ENCODE data around the gene TARM1.
"Not testable (repeated sequence)": the region's sequence is repeated elsewhere in the genome, so short reads cannot be mapped to it uniquely, and the experiment has no call there.

Gene TARM1

DNA sequence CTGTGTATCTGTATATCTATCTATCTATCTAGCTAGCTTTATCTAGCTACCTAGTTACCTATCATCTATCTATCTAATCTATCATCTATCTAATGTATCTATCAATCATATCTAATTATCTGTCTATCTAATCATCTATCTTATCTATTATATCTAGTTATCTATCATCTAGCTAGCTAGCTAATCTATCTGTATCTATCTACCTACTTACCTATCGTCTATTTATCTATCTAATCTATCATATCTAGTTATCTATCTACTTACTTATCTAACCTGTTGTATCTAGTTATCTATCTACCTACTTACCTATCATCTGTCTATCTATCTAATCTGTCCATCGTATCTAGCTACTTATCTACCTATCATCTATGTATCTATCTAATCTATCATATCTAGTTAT, 35.4 kb downstream of the TARM1 start:
- Histone ChIP-seq H3K4me1 (ENCODE audit: insufficient read depth, insufficient read length) (no peaks in the 10 kb centered on the region), H3K4me3 (ENCODE audit: insufficient read length, low read depth) (no peak overlapping the region), H3K9me3 (ENCODE audit: insufficient read depth, low read length) (no peaks in the 10 kb centered on the region), H3K9ac (ENCODE audit: insufficient read length, low read depth) (no peak overlapping the region), H3K36me3 (ENCODE audit: insufficient read depth, insufficient read length, low read length) (no peaks in the 10 kb centered on the region), H3K27me3 (ENCODE audit: insufficient read depth, insufficient read length) (no peaks in the 10 kb centered on the region)
- DNase-seq (ENCODE audit: low read depth, low spot score) = no peak
- TF ChIP-seq YY1 (IDR thresholded peaks at IDR 0.05; ENCODE audit: insufficient read depth, insufficient read length) = no peak

DNA sequence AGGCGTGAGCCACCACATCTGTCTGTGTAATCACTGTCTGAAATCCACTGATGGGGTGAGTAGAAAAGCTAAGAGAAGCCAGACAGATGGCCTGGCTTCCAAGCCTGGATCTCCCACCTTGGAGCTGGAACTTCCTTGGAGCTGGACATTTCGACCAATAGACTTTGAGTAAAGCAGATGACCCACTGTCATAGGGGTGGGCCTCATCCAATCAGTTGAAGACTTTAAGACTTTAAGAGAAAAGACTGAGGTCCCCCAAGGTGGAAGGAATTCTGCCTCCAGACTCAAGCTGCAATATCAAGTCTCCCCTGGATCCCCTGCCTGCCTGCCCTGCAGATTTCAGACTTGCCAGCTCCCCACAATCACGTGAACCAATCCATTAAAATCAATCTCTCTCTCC, 38.2 kb downstream of the TARM1 start:
- Histone ChIP-seq H3K9ac (ENCODE audit: insufficient read length, low read depth) (no peak overlapping the region), H3K27me3 (ENCODE audit: insufficient read depth, insufficient read length) (no peaks in the 10 kb centered on the region), H3K4me3 (ENCODE audit: insufficient read length, low read depth) (no peak overlapping the region), H3K9me3 (ENCODE audit: insufficient read depth, low read length) (no peaks in the 10 kb centered on the region), H3K36me3 (ENCODE audit: insufficient read depth, insufficient read length, low read length) (no peaks in the 10 kb centered on the region), H3K4me1 (ENCODE audit: insufficient read depth, insufficient read length) (no peaks in the 10 kb centered on the region)
- no peak for DNase-seq (ENCODE audit: low read depth, low spot score)
- TF ChIP-seq ZNF274 (IDR thresholded peaks at IDR 0.05; ENCODE audit: low read depth, low read length) (no peak), SUZ12 (IDR thresholded peaks at IDR 0.05; ENCODE audit: extremely low read depth, insufficient read depth, insufficient read length) (no peak), YY1 (IDR thresholded peaks at IDR 0.05; ENCODE audit: insufficient read depth, insufficient read length) (no peak)

DNA sequence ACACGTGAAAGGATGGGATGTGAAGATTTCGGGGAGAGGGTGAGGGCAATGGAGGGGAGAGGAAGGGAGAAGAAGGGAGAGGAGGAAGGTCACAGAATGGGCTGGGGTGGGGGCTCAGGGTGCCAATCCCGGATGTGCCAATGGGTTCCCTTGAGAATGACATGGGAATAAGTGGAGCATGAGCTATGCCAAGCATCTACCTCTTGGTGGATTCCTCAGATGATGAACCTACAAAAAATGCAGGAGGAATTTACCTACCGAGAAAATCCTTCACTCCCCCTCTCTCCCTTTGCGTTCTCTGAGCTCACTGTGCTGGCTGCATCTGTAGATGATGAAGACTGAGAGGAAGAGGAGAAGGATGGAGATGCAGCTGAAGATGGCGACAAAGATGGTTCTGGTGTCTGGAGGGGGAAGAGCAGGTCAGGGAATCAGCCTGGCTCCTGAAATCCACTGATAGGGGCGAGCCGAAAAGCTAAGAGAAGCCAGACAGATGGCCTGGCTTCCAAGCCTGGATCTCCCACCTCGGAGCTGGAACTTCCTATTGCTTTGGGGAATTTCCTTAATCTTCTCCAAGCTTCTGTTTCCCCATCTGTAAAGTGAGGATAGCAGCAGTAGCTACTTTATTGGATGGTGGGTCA, 39.1 kb downstream of the TARM1 start:
- TF ChIP-seq ZNF274 (IDR thresholded peaks at IDR 0.05; ENCODE audit: low read depth, low read length) (no peak), YY1 (IDR thresholded peaks at IDR 0.05; ENCODE audit: insufficient read depth, insufficient read length) (no peak), SUZ12 (IDR thresholded peaks at IDR 0.05; ENCODE audit: extremely low read depth, insufficient read depth, insufficient read length) (no peak)
- DNase-seq (ENCODE audit: low read depth, low spot score) = no peak
- Histone ChIP-seq H3K36me3 (ENCODE audit: insufficient read depth, insufficient read length, low read length) (no peaks in the 10 kb centered on the region), H3K4me1 (ENCODE audit: insufficient read depth, insufficient read length) (no peaks in the 10 kb centered on the region), H3K27me3 (ENCODE audit: insufficient read depth, insufficient read length) (no peaks in the 10 kb centered on the region), H3K9ac (ENCODE audit: insufficient read length, low read depth) (no peak overlapping the region), H3K9me3 (ENCODE audit: insufficient read depth, low read length) (no peaks in the 10 kb centered on the region), H3K4me3 (ENCODE audit: insufficient read length, low read depth) (no peak overlapping the region)

DNA sequence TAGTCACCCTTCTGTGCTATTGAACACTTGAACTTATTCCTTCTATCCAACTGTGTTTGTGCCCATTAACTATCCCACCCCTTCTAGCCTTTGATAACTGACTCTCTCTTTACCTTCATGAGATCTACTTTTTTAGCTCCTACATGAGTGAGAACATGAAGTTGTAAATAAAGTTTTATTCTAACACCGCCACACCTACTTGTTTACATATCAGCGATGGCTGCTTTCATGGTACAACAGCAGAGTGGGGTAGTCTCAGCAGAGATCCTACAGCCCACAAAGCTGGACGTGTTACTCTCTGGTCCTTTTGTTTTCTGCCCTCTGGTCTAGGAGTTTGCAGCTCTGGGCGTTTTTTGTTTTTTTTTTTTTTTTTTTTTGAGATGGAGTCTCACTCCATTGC, 41.2 kb downstream of the TARM1 start:
- H3K9me3 ChIP-seq (ENCODE audit: insufficient read depth, low read length) = no peaks in the 10 kb centered on the region
- no peak for TF ChIP-seq ZNF274 (IDR thresholded peaks at IDR 0.05; ENCODE audit: low read depth, low read length)
- TF ChIP-seq SUZ12 (IDR thresholded peaks at IDR 0.05; ENCODE audit: extremely low read depth, insufficient read depth, insufficient read length) = no peak
- TF ChIP-seq YY1 (IDR thresholded peaks at IDR 0.05; ENCODE audit: insufficient read depth, insufficient read length) = no peak
- no peak overlapping the region for H3K9ac ChIP-seq (ENCODE audit: insufficient read length, low read depth)
- DNase-seq (ENCODE audit: low read depth, low spot score) = no peak
- no peaks in the 10 kb centered on the region for H3K27me3 ChIP-seq (ENCODE audit: insufficient read depth, insufficient read length)
- H3K36me3 ChIP-seq (ENCODE audit: insufficient read depth, insufficient read length, low read length) = no peaks in the 10 kb centered on the region
- no peaks in the 10 kb centered on the region for H3K4me1 ChIP-seq (ENCODE audit: insufficient read depth, insufficient read length)
- no peak overlapping the region for H3K4me3 ChIP-seq (ENCODE audit: insufficient read length, low read depth)

DNA sequence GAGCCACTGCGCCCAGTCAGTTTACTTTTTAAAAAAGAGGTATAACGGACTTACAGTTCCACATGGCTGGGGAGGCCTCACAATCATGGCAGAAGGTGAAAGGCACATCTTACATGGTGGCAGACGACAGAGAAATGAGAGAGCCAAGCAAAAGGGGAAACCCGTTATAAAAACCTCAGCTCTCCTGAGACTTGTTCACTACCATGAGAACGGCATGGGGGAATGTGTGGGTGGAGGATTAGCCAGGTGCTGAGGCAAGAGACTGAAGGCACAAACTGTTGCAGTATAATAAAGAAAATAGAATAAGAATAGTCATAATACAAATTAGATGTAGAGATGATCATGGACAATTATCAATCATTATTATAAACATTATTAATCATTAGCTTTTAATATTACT, 44.6 kb downstream of the TARM1 start:
- H3K9me3 ChIP-seq (ENCODE audit: insufficient read depth, low read length); H3K36me3 ChIP-seq (ENCODE audit: insufficient read depth, insufficient read length, low read length); DNase-seq (ENCODE audit: low read depth, low spot score); H3K27me3 ChIP-seq (ENCODE audit: insufficient read depth, insufficient read length); H3K4me3 ChIP-seq (ENCODE audit: insufficient read length, low read depth); H3K4me1 ChIP-seq (ENCODE audit: insufficient read depth, insufficient read length); H3K9ac ChIP-seq (ENCODE audit: insufficient read length, low read depth): not testable (repeated sequence)

DNA sequence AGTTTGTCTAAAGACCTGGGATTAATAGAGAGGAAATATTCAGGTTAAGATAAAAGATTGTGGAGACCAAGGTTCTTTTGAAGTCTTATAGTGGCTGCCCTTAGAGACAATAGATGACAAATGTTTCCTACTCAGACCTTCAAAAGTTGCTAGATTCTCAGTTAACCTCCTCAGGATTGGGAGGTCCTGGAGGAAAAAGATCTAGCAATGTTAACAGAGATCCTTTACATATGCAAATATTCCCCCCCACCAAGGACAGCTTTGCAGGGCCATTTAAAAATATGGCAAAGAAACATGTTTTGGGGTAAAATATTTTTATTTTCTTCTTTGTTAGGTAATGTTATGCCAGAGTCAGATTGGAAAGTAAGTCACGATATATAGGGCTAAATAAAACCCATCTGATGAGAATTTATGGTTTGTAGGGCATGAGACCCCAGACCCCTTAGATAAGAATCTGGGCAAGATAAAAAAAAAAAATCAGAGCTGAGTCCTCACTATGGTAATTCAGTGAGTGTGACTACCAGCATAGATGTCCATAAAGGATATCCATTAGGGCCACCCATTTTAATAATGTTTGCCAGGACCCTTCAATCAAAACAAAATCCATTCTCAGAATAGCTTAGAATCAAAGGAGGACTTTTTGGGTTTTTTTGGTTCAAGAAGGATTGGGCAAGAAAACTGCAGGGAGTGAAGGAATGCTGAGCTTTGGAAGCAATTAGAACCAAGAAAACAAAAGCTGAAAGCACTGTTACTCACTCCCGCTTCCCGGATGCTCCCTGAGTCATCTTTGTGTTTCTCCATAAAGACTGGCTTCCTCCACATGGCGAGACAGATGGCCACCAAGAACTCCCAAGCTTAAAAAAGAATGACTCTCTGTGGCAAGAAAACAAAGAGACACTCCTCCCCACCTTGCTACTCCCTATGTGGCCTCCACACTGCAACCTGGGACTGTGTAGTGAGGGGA, 45.7 kb downstream of the TARM1 start:
- H3K36me3 ChIP-seq (ENCODE audit: insufficient read depth, insufficient read length, low read length) = no peaks in the 10 kb centered on the region
- no peaks in the 10 kb centered on the region for H3K4me1 ChIP-seq (ENCODE audit: insufficient read depth, insufficient read length)
- H3K4me3 ChIP-seq (ENCODE audit: insufficient read length, low read depth) = no peak overlapping the region
- no peaks in the 10 kb centered on the region for H3K9me3 ChIP-seq (ENCODE audit: insufficient read depth, low read length)
- TF ChIP-seq YY1 (IDR thresholded peaks at IDR 0.05; ENCODE audit: insufficient read depth, insufficient read length) (no peak), SUZ12 (IDR thresholded peaks at IDR 0.05; ENCODE audit: extremely low read depth, insufficient read depth, insufficient read length) (no peak)
- peak; percentile 77 for DNase-seq (ENCODE audit: low read depth, low spot score)
- H3K27me3 ChIP-seq (ENCODE audit: insufficient read depth, insufficient read length) = no peaks in the 10 kb centered on the region
- no peak overlapping the region for H3K9ac ChIP-seq (ENCODE audit: insufficient read length, low read depth)

DNA sequence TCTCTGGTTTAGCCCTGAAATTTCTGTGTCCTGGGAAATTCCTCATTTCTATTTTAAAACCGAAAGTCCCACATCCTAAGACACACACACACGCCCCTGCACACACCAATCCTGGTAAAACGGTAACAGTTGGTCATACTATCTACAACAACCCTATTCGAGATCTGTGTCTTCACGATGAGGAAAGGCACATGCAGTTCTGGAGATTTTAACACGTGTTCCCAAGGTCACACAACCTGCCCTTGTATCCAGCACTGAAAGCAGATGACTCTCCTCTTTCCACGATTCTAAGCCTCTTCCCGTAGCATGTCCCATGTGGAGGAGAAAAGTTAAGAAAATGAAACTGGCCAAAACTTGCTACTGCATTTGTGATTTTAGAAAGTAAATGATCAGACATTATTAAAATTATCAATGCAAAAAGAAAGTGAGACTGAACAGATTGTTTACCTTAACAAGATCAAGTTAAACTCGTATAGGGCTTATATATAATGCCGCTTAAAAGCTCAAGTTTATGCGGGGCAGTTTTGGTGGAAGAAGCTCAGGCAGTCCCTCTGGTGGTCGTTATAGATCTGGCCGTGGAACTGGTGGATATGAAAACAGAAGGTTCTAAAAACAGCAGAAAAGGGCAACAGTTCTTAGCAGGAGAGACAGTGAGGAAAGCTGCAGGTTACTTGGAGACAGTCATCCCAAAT, 50.1 kb downstream of the TARM1 start:
- H3K9ac ChIP-seq (ENCODE audit: insufficient read length, low read depth) = no peak overlapping the region
- no peaks in the 10 kb centered on the region for H3K27me3 ChIP-seq (ENCODE audit: insufficient read depth, insufficient read length)
- no peaks in the 10 kb centered on the region for H3K9me3 ChIP-seq (ENCODE audit: insufficient read depth, low read length)
- no peaks in the 10 kb centered on the region for H3K4me1 ChIP-seq (ENCODE audit: insufficient read depth, insufficient read length)
- no peak for TF ChIP-seq SUZ12 (IDR thresholded peaks at IDR 0.05; ENCODE audit: extremely low read depth, insufficient read depth, insufficient read length)
- TF ChIP-seq YY1 (IDR thresholded peaks at IDR 0.05; ENCODE audit: insufficient read depth, insufficient read length) = no peak
- no peak for TF ChIP-seq ZNF274 (IDR thresholded peaks at IDR 0.05; ENCODE audit: low read depth, low read length)
- no peak overlapping the region for H3K4me3 ChIP-seq (ENCODE audit: insufficient read length, low read depth)
- H3K36me3 ChIP-seq (ENCODE audit: insufficient read depth, insufficient read length, low read length) = no peaks in the 10 kb centered on the region
- DNase-seq (ENCODE audit: low read depth, low spot score) = no peak

All from NT2/D1 (cell line).